ENCODE results near the gene ASCC1. TPM values are rescaled to one million over a fixed set of nuclear protein-coding genes. Genes with fewer than 3 reads are reported as not detected.
"Not testable (repeated sequence)": the region's sequence is repeated elsewhere in the genome, so short reads cannot be mapped to it uniquely, and the experiment has no call there.

ASCC1 gene
- total RNA-seq, 4 donors from 2014 or later: 24.4 to 42.4 (median 35.2) TPM

- Histone ChIP-seq H3K4me1 (no peaks in the 10 kb centered on the region), H3K27me3 (no peaks in the 10 kb centered on the region), H3K27ac (no peak overlapping the region), H3K36me3 (peaks cover 0 to 21% of the 10 kb centered on the region in 2 donors), H3K9me3 (no peaks in the 10 kb centered on the region), H3K4me3 (no peak overlapping the region)
- no peak for TF ChIP-seq CTCF (IDR thresholded peaks at IDR 0.05)
- no peak for TF ChIP-seq POLR2A (IDR thresholded peaks at IDR 0.05)
- no peak for TF ChIP-seq EP300 (IDR thresholded peaks at IDR 0.05)
- TF ChIP-seq POLR2AphosphoS5 (IDR thresholded peaks at IDR 0.05): no peak
- 84% methylated on average over 1 of the region's 1 CpG; no CpG with 5 or more reads in 1 of the 2 donors for WGBS, 2 donors (ENCODE audit: low coverage in 1 of 2)
- ATAC-seq: no peak
These were observed 53.1 kb downstream of the ASCC1 start for GRCh38 chr10:72162978-72163377.

- no peak for ATAC-seq
- 86 to 87% methylated on average over 8 to 9 of the region's 9 CpGs for WGBS, 2 donors (ENCODE audit: low coverage in 1 of 2)
- H3K36me3 ChIP-seq: peaks cover 0 to 32% of the 10 kb centered on the region in 2 donors
- H3K4me1 ChIP-seq: no peaks in the 10 kb centered on the region
- no peaks in the 10 kb centered on the region for H3K9me3 ChIP-seq
- no peak for TF ChIP-seq POLR2AphosphoS5 (IDR thresholded peaks at IDR 0.05)
- no peak for TF ChIP-seq POLR2A (IDR thresholded peaks at IDR 0.05)
- TF ChIP-seq EP300 (IDR thresholded peaks at IDR 0.05): no peak
- no peak for TF ChIP-seq CTCF (IDR thresholded peaks at IDR 0.05)
- H3K27me3 ChIP-seq: no peaks in the 10 kb centered on the region
- no peak overlapping the region for H3K4me3 ChIP-seq
- no peak overlapping the region for H3K27ac ChIP-seq
These were observed 57.9 kb downstream of the ASCC1 start for GRCh38 chr10:72158176-72158575.

GRCh38 chr10:72156223-72156622 lies 59.9 kb downstream of the ASCC1 start:
- TF ChIP-seq EP300 (IDR thresholded peaks at IDR 0.05) (no peak), POLR2AphosphoS5 (IDR thresholded peaks at IDR 0.05) (no peak), CTCF (IDR thresholded peaks at IDR 0.05) (no peak), POLR2A (IDR thresholded peaks at IDR 0.05) (no peak)
- H3K9me3 ChIP-seq: no peaks in the 10 kb centered on the region
- ATAC-seq: no peak
- no peak overlapping the region for H3K4me3 ChIP-seq
- H3K36me3 ChIP-seq: peaks cover 0 to 38% of the 10 kb centered on the region in 2 donors
- no peaks in the 10 kb centered on the region for H3K27me3 ChIP-seq
- no peak overlapping the region for H3K27ac ChIP-seq
- H3K4me1 ChIP-seq: no peaks in the 10 kb centered on the region
- WGBS, 2 donors (ENCODE audit: low coverage in 1 of 2): 95 to 100% methylated on average over 3 to 8 of the region's 10 CpGs

GRCh38 chr10:72152286-72152685 lies 63.8 kb downstream of the ASCC1 start:
- 91 to 98% methylated on average over 5 to 6 of the region's 7 CpGs for WGBS, 2 donors (ENCODE audit: low coverage in 1 of 2)
- TF ChIP-seq POLR2AphosphoS5 (IDR thresholded peaks at IDR 0.05) (no peak), POLR2A (IDR thresholded peaks at IDR 0.05) (no peak), CTCF (IDR thresholded peaks at IDR 0.05) (no peak), EP300 (IDR thresholded peaks at IDR 0.05) (no peak)
- H3K36me3 ChIP-seq: peaks cover 0 to 20% of the 10 kb centered on the region in 2 donors
- no peaks in the 10 kb centered on the region for H3K4me1 ChIP-seq
- no peak for ATAC-seq
- no peak overlapping the region for H3K4me3 ChIP-seq
- no peaks in the 10 kb centered on the region for H3K27me3 ChIP-seq
- H3K9me3 ChIP-seq: no peaks in the 10 kb centered on the region
- no peak overlapping the region for H3K27ac ChIP-seq

- peaks cover 0 to 15% of the 10 kb centered on the region in 2 donors for H3K36me3 ChIP-seq
- H3K27me3 ChIP-seq, H3K4me3 ChIP-seq, H3K27ac ChIP-seq, H3K4me1 ChIP-seq, H3K9me3 ChIP-seq, ATAC-seq: not testable (repeated sequence)
- 100% methylated on average over 1 to 2 of the region's 6 CpGs for WGBS, 2 donors (ENCODE audit: low coverage in 1 of 2)
These were observed 65.2 kb downstream of the ASCC1 start for GRCh38 chr10:72150746-72151478.

- H3K4me1 ChIP-seq, H3K36me3 ChIP-seq, ATAC-seq, H3K4me3 ChIP-seq, H3K27ac ChIP-seq, H3K9me3 ChIP-seq, H3K27me3 ChIP-seq: not testable (repeated sequence)
- WGBS, 2 donors (ENCODE audit: low coverage in 1 of 2): 79 to 89% methylated on average over 4 of the region's 4 CpGs
These were observed 68.8 kb downstream of the ASCC1 start for GRCh38 chr10:72147324-72147584.

Measured in gastroesophageal sphincter (tissue), 4 donors.